HG03060 (cell line): ENCODE results near the gene RECK.
"Not testable (repeated sequence)": the region's sequence is repeated elsewhere in the genome, so short reads cannot be mapped to it uniquely, and the experiment has no call there.

Experiments used
- ATAC-seq: cut with Tn5 transposase; IDR thresholded peaks from one replicate; pipeline ENCODE4 v1.9.1; 2021; ENCODE audit warnings: low read depth, moderate number of reproducible peaks; ENCODE audit not compliant: unreplicated experiment

The RECK gene

DNA sequence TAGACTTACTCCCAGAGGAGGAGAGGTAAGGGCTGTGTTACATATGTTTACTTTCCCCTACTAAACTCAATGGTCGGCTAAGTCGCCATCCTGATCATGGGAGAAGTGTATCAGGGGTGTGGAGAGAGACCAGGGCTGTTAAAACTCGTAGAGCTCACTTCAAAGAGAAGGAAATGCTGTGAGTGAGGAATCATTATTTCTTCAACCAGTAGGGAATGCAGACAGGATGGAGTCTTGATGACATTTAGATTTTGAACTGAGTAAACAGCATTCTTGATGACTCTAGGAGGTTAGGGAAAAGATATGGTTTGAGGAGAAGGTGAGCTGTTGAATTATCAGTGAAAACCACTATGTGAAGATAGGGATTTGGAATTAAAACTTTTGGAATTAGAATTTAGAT is 17.3 kb downstream of the RECK start:
- no peak for ATAC-seq

DNA sequence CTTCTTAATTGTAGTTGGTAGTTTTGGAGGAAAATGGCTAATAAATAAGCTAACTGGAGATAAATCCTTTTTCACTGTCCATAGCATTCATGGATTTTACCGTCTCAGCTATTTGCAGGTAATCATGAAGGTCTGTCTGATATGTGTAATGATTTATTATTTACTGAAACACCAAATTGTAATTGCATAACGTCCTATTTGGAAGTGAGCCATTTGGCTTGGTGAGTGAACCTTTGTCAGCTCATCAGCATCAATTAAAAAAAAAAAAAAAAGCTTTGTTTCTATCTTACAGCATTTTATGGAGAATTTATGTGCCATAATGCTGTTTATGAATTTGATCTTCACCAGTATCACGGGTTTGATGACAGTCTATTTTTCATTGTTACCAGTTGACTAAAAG is 20.2 kb downstream of the RECK start:
- no peak for ATAC-seq

DNA sequence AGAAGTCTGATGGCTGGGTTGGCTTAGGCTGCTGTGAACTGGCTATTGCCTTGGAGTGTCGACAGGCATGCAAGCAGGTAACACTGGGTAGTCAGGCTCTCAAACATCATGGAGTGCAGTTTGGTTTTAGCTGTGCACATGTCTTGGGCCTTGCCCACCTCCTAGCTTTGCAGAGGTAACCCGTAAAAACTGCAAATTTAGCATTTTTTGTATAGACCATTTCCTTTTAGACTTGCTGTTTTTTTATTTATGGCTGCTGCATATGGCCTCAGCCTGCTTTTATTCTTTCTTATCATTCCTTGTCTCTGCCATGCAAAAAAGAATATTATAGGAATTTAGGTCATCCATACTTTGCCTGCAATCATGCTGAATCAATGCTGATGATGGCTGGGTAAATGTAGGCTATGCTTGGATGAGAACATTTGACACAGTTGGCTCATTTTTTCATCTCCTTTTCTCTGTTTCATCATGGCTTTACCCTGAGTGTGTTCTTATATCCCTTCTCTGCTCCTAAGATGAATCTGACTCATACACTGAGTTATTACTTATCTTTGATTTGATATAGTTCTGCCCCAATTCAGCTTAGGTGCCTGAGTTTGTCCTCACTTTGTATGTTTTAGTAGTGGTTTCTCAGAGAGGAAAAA is 27.2 kb downstream of the RECK start:
- ATAC-seq, result no peak

DNA sequence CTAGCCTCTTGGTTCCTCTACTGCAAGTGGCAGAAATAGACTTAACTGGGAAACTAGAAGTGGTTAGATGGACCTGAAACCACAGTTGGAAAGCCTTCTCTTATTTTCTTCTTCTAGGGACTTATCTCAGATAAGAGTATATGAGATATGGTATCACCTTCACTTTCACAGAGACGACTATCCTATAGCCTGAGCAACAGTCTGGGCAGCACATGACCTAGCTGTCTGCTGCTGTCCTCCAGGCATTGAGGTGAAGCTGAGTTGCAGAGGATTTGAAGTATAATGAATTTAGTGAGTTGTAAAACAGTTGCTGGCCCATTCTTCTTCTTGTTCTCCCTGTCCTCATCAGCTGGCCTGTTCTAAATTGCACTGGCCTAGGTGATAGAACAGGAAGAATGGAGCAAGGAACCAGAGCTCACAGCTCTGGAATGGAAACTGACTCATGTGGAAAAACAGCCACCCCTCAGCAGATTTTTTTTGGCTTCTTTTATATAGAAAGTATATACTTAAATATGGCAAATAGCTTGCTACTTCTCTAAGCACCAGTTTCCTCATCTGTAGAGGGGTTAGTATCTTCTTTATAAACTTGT is 27.8 kb downstream of the RECK start:
- no peak for ATAC-seq

DNA sequence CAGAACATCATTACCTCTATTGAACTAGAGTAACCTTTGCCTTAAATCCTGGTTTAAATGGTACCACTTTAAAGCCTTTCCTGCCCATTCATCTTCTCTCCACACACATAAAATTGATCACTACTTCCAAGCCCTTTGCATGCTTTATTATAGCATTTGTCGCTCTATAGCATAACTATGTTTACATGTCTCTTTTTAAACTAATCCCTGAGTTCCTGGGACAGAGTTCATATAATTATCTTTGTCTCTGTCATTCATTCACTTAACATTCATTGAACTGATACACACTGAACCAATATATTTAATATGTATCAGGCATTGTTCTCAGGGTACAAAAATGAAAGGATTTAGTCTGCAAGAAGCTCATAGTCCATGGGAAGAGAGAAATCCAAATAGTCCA is 37.3 kb downstream of the RECK start:
- no peak for ATAC-seq

DNA sequence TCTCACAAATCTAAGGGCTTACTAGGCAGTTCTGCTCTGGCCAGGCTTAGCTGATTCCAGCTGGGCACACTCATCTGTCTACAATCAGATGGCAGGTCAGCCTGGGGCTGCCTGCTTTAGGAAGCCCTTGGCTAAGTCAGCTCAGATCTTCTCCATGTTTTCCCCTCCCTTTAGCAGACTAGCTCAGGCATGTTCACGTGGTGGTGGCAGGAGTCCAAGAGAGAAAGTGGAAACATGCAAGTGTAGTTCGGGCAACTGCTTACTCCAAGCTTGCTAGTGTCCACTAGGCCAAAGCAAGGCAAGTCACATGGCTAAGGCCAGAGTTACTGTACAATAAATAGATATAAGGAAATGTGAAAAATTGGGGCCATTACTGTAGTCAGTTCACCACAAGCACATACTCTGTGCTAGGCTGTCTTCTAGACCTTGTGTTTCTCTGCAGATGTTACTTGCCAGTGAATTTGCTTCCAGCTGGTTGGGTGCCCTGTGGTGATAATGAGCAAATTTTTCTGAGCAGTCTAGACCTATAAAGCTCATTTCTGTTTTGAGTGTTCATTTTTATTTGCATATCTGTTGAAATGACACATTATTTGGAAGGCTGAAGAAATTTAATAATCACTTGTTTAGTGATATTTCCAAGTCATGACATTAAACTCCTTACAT is 38.3 kb downstream of the RECK start:
- no peak for ATAC-seq

DNA sequence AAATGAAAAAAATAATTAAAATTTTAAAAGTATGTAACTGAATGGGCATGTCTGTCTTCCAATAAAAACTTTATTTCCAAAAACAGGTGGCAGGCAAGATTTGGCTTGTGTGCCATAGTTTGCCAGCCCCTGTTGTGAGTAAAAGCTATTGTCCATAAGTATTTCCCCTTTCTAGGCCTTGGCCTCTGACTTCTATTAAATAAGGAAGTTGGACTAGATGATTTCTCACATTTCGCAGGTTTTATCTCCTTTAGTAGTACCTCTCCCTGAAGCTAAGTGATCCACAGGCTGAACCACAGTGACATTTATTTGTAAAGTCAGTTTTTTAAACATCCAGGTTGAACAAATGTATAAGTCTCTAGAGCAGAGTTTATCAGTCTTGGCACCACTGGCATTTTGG is 41.3 kb downstream of the RECK start:
- ATAC-seq, result no peak

DNA sequence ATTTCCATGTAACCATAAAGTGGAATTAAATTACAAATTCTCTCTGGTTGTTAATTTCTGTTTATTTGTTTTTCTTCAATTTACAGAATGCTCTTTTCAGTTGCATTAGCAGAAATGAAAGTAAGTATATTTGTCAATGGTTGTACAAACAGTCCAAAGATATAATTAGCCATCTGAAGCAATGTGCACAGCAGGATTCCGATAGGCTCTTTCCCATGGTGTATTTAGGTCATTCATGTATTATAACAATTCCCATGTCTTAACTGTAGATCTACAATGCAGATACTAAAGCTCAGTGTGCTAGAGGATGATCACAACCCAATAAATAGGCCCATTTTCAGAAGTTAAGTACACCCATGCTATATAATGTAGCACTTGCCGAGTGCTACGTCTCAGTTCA is 43.8 kb downstream of the RECK start:
- ATAC-seq, result no peak

DNA sequence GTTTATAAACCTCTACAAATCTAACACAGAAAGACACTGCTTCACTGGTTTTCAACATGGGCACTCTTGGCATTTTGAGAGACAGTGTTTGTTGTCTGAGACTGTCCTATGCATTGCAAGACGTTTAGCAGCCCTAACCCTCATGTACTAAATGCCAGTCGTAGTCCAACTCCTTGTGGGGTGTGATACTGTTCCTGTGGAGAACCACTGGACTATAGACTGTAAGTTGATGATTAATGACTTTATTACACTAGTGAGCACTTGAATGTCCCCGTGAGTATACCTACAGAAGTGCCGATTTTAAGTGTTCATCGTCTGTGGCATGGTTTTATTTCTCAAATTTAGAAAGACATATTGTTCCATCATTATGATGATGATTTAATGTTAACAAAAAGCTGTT is 46.2 kb downstream of the RECK start:
- no peak for ATAC-seq

DNA sequence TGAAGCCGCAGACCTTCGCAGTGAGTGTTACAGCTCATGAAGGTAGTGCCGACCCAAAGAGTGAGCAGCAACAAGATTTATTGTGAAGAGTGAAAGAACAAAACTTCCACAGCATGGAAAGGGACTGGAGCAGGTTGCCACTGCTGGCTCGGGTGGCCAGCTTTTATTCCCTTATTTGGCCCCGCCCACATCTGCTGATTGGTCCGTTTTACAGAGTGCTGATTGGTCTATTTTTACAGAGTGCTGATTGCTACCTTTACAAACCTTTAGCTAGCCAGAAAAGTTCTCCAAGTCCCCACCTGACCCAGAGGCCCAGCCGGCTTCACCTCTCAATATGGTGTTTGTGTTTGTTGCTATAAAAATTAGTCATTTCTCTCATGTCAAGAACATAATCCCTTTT is 49.7 kb downstream of the RECK start:
- no peak for ATAC-seq

DNA sequence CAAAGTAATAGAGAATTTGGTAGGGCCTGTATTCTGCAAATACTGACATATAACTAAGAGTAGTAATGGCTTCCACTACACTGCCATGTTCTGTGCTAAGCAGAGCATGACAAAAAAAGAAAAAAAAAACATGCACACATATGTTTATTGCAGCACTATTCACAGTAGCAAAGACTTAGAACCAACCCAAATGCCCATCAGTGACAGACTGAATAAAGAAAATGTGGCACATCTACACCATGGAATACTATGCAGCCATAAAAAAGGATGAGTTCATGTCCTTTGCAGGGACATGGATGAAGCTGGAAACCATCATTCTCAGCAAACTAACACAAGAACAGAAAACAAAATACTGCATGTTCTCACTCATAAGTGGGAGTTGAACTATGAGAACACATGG is 50.3 kb downstream of the RECK start:
- ATAC-seq, result not testable (repeated sequence)

DNA sequence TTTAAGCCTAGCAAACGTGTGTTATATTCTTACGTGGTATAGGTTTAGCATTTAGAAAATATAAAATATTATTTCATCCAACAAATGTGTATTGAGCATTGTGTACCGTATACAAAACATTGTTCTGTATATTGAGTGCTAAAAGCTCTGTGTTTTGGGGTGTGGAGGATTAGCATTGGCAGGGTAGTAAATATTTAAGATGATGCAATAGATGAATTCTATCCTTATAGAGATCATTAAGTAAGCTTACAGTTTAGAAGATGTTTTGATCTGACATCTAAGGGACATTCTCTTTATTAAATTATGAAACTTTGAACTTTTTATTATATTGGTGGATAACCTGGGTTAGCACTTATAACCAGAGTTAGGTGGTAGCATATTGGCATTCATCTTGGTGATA is 51.3 kb downstream of the RECK start:
- no peak for ATAC-seq

DNA sequence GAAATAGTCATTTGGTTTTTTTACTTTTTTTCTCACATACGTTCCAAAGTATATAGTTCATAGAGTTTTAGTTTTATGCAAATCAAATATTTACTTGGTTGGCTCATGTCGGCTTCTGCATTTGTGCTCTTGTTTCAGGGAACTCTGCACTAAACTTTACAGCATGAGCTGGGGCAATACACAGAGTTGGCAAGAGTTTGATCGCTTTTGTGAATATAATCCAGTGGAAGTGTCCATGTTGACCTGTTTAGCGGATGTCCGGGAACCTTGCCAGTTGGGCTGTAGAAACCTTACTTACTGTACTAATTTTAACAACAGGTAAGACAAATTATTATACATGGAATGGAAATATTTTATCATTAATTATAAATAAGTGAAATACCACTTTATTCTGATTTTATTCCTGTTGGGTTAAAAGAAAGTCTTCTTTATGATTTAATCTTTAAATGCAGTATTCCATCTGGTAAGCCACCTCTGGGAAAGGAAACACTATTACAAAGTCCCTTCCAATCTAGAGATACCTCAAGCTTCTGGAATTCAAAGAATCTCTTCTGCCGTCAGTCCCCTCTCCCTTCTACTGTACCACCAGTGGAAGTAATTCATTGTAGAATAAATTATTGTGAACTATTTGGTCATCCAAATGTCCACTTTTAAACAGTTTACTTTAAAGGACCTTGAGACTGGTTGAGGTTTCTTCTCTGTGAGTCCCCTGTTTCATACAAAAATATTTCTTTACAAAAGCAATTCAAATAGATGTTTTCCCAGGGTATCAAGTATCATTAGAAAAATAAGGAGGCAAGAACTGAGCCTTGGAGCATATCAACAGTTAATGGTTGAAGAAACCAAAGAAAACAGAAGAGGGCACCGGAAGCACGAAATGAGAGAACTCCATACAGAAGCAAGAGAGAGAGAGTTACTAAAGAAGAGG is 54.6 kb downstream of the RECK start:
- no peak for ATAC-seq

DNA sequence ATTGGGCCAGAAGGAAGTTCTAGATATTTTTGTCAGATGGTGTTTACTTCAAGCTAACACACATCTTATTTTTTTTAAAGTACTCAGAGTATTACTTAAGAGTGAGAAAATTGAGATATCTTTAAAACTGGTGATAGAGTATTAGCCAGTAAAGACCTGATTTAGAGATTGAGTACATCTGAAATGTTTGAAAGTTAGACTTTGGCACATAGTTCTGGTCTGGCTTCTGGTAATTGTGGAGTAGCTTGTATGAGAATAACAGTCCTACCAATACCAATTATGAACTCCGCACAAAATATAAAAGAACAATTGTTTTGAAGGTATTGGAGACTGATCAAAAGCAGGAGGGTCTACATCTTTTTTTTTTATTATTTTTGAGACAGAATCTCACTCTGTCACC is 55.3 kb downstream of the RECK start:
- no peak for ATAC-seq

DNA sequence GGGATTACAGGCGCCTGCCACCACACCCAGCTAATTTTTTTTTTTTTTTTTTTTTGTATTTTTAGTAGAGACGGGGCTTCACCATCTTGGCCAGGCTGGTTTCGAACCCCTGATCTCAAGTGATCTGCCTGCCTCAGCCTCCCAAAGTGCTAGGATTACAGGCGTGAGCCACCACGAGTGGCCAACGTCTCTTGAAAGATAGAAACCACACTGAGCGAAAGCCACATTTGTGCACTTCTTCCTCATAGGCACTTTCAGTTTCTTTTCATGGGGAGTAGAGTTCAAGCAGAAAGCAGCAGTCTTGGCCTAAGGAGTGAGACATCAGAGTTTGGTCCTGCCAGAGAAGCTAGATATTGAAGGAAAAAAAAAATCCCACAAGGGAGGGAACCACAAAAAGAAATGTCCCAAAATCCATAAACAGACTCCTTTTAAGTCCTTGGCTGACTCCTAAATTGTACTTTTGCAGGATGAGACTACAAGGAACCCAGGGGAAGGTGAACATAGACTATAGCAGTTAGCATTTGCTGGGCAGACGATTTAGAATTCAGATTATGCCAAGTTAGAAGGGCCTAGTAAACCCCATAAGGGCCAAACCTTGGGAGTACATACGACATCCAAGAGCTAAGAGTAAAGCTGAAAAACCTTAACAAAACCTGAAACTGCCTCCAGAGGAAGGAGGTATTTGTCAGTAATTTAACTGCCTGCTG is 55.9 kb downstream of the RECK start:
- peak; percentile 49 for ATAC-seq

DNA sequence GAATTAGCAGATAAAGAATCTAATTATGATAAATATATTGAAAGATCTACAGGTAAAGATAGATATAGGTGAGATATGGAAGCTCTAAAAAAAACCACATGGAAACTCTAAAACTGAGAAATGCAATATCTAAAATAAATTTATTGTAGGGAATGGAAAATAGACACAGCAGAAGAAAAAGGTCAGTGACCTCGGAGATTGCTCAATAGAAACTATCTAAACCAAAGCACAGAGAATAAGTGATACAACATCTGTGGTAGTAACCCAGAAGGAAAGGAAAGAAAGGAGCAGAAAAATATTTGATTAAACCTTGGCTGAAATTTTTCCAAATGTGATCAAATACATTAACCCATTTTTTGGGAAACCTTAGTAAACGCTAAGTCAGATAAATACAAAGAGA is 56.7 kb downstream of the RECK start:
- ATAC-seq, result no peak

DNA sequence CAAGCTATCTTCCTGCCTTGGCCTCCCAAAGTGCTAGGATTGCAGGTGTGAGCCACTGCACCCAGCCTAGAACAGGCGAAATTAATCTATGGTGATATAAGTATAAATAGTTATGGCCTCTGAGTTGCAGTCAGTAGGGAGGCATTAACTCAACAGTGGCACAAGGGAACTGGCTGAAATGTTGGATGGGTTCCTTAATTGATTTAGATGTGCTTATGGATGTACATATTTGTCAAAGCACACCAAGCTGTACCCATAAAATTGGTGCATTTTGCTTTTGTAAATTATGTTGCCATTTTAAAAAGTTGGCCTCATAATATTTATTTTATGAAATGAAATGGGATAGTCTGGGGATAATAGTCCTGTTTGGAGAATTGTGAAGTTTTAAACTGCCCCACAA is 63.0 kb downstream of the RECK start:
- ATAC-seq, result no peak

DNA sequence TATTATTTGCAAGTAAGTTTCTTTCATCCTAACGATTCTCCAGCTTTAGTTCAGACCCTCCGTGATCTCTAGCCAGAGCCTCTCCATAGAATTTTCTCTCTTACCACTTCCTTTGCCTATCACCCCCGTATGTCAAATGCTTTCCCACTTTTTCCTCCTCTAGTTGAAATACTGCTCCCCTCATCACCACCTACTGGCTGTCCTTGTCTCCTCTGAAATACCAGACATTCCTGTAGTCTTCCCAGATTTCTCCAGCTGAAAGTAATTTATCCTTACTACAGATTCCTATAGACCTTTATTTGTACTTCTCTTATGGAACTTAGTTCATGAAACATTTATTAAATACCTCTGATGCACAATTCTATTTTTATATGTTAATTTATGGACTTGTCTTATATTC is 63.8 kb downstream of the RECK start:
- ATAC-seq, result no peak

DNA sequence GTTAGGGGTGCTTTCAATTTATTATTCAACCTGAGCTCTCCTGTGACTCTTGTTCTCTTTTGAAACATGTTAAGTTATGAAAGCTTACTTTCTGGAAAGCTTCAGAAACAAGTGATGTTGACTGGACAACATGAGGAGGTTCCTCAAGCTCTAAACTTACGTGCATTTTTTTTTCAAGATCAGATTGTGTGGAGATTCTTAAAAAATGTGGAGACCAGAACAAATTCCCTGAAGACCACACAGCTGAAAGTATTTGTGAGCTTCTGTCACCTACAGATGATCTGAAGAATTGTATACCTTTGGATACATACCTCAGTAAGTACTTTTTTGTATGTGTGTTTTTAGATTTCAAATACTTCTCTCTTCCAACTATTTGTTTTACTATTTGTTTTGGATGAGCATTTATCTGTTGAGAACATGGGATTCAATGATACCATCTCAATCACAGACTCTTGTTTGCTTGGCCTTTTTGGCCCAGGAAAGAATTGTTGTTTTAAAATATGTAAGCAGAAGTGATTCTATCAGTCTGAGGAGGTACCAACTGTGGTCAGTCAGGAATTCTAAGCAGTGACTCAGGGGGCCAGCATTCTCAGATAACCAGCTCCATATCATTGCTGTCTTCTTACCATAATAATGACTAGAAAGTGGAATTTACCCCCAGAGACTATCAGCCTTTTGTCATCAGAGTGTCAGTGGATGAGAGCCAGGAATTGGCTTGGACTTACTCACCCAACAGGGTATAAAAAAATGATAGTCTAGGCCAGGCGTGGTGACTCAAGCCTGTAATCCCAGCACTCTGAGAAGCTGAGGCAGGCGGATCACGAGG is 65.4 kb downstream of the RECK start:
- no peak for ATAC-seq
